T-helper 1 cell treated with Interleukin-12 subunit alpha and Interleukin-12 subunit beta and Interleukin-4 antibody, amounts not matched to agents 30 μg/mL and 1 μg/mL, for 36 hours (primary cell): ENCODE results near the gene FANCD2.
A peak's percentile ranks its signal among the peaks of the same experiment; 100 is the strongest.
"Not testable (repeated sequence)": the region's sequence is repeated elsewhere in the genome, so short reads cannot be mapped to it uniquely, and the experiment has no call there.

ENCODE experiments used
- H3K27ac Mint-ChIP-seq: one replicate; pipeline ENCODE4 v1.8.0; 2021; ENCODE audit warnings: mild to moderate bottlenecking, mixed read lengths
- H3K27me3 Mint-ChIP-seq: one replicate; pipeline ENCODE4 v1.8.0; 2021; ENCODE audit warnings: low read depth, mixed read lengths
- H3K36me3 Mint-ChIP-seq: one replicate; pipeline ENCODE4 v1.8.0; 2021; ENCODE audit warnings: low read depth, mixed read lengths
- H3K4me1 Mint-ChIP-seq: one replicate; pipeline ENCODE4 v1.8.0; 2021; ENCODE audit warnings: low read depth, mixed read lengths
- H3K4me3 Mint-ChIP-seq: one replicate; pipeline ENCODE4 v1.8.0; 2021; ENCODE audit warnings: mild to moderate bottlenecking, moderate library complexity, mixed read lengths
- H3K9me3 Mint-ChIP-seq: one replicate; pipeline ENCODE4 v1.8.0; 2021; ENCODE audit warnings: mixed read lengths

FANCD2 gene

GRCh38 chr3:10115326-10116137, 89.3 kb downstream of the FANCD2 start, which contains the start of gene BRK1:
TSS of gene BRK1 (plus strand) at chr3:10115675. CDS start at chr3:10115702, 27 bp downstream.
- peak within 1 kb of the TSS; percentile 95 for H3K27ac Mint-ChIP-seq
- H3K4me1 Mint-ChIP-seq, result peaks cover 20% of the 10 kb centered on the region
- H3K27me3 Mint-ChIP-seq, result peaks cover 3% of the 10 kb centered on the region
- H3K4me3 Mint-ChIP-seq, result peak within 1 kb of the TSS; percentile 99
- no peaks in the 10 kb centered on the region for H3K9me3 Mint-ChIP-seq
- H3K36me3 Mint-ChIP-seq, result peaks cover 22% of the 10 kb centered on the region

- Mint-ChIP-seq H3K4me1 (peaks cover 26% of the 10 kb centered on the region), H3K4me3 (peak overlapping the region; percentile 99), H3K27me3 (peaks cover 3% of the 10 kb centered on the region), H3K27ac (peak overlapping the region; percentile 95), H3K9me3 (no peaks in the 10 kb centered on the region), H3K36me3 (peaks cover 27% of the 10 kb centered on the region)
Measured at GRCh38 chr3:10116138-10116460, 89.9 kb downstream of the FANCD2 start.

GRCh38 chr3:10116928-10117327, 90.7 kb downstream of the FANCD2 start:
- Mint-ChIP-seq H3K4me3 (peak overlapping the region; percentile 99), H3K27ac (no peak overlapping the region), H3K36me3 (peaks cover 30% of the 10 kb centered on the region), H3K4me1 (peaks cover 28% of the 10 kb centered on the region), H3K27me3 (peaks cover 3% of the 10 kb centered on the region), H3K9me3 (no peaks in the 10 kb centered on the region)

GRCh38 chr3:10119376-10119775, 93.1 kb downstream of the FANCD2 start:
- Mint-ChIP-seq H3K36me3 (peaks cover 39% of the 10 kb centered on the region), H3K27ac (no peak overlapping the region), H3K27me3 (peaks cover 3% of the 10 kb centered on the region), H3K4me3 (no peak overlapping the region), H3K4me1 (peaks cover 36% of the 10 kb centered on the region), H3K9me3 (no peaks in the 10 kb centered on the region)

GRCh38 chr3:10121064-10121463, 94.8 kb downstream of the FANCD2 start:
- H3K4me1 Mint-ChIP-seq, result peaks cover 37% of the 10 kb centered on the region
- peaks cover 42% of the 10 kb centered on the region for H3K36me3 Mint-ChIP-seq
- H3K9me3 Mint-ChIP-seq, result no peaks in the 10 kb centered on the region
- H3K4me3 Mint-ChIP-seq, result no peak overlapping the region
- H3K27me3 Mint-ChIP-seq, result no peaks in the 10 kb centered on the region
- no peak overlapping the region for H3K27ac Mint-ChIP-seq

- Mint-ChIP-seq H3K27ac (peak overlapping the region; percentile 10), H3K9me3 (no peaks in the 10 kb centered on the region), H3K27me3 (no peaks in the 10 kb centered on the region), H3K4me3 (no peak overlapping the region), H3K4me1 (peaks cover 28% of the 10 kb centered on the region), H3K36me3 (peaks cover 48% of the 10 kb centered on the region)
Measured at GRCh38 chr3:10122724-10123123, 96.5 kb downstream of the FANCD2 start.

- not testable (repeated sequence) for H3K27me3 Mint-ChIP-seq, H3K9me3 Mint-ChIP-seq, H3K4me1 Mint-ChIP-seq, H3K4me3 Mint-ChIP-seq, H3K36me3 Mint-ChIP-seq, H3K27ac Mint-ChIP-seq
Measured at GRCh38 chr3:10135872-10136271, 109.6 kb downstream of the FANCD2 start.

GRCh38 chr3:10136426-10137005, 110.3 kb downstream of the FANCD2 start:
- Mint-ChIP-seq H3K36me3 (no peaks in the 10 kb centered on the region), H3K27ac (no peak overlapping the region), H3K4me3 (no peak overlapping the region), H3K4me1 (peaks cover 7% of the 10 kb centered on the region), H3K27me3 (no peaks in the 10 kb centered on the region), H3K9me3 (no peaks in the 10 kb centered on the region)

GRCh38 chr3:10137178-10137577, 110.9 kb downstream of the FANCD2 start:
- Mint-ChIP-seq H3K9me3 (no peaks in the 10 kb centered on the region), H3K36me3 (no peaks in the 10 kb centered on the region)

GRCh38 chr3:10140996-10141546, 114.8 kb downstream of the FANCD2 start:
- Mint-ChIP-seq H3K9me3 (no peaks in the 10 kb centered on the region), H3K4me1 (peaks cover 15% of the 10 kb centered on the region), H3K27me3 (no peaks in the 10 kb centered on the region), H3K36me3 (peaks cover 17% of the 10 kb centered on the region), H3K4me3 (peak overlapping the region; percentile 91), H3K27ac (peak overlapping the region; percentile 85)

More at GRCh38 chr3:10137178-10137577, 110.9 kb downstream of the FANCD2 start:
- Mint-ChIP-seq H3K27me3 (no peaks in the 10 kb centered on the region), H3K4me3 (no peak overlapping the region), H3K27ac (no peak overlapping the region), H3K4me1 (peaks cover 7% of the 10 kb centered on the region)

- Mint-ChIP-seq H3K27ac (peak overlapping the region; percentile 85), H3K36me3 (peaks cover 22% of the 10 kb centered on the region), H3K27me3 (no peaks in the 10 kb centered on the region), H3K4me3 (peak overlapping the region; percentile 91), H3K9me3 (no peaks in the 10 kb centered on the region), H3K4me1 (peaks cover 21% of the 10 kb centered on the region)
Measured at GRCh38 chr3:10142707-10143560, 116.7 kb downstream of the FANCD2 start.

- H3K4me3 Mint-ChIP-seq, result peak overlapping the region; percentile 67
- H3K27ac Mint-ChIP-seq, result no peak overlapping the region
- H3K27me3 Mint-ChIP-seq, result no peaks in the 10 kb centered on the region
- peaks cover 29% of the 10 kb centered on the region for H3K4me1 Mint-ChIP-seq
- H3K36me3 Mint-ChIP-seq, result peaks cover 34% of the 10 kb centered on the region
- H3K9me3 Mint-ChIP-seq, result no peaks in the 10 kb centered on the region
Measured at GRCh38 chr3:10145685-10146084, 119.4 kb downstream of the FANCD2 start.

- no peaks in the 10 kb centered on the region for H3K27me3 Mint-ChIP-seq
- H3K4me3 Mint-ChIP-seq, result no peak overlapping the region
- no peaks in the 10 kb centered on the region for H3K9me3 Mint-ChIP-seq
- H3K4me1 Mint-ChIP-seq, result peaks cover 22% of the 10 kb centered on the region
- H3K27ac Mint-ChIP-seq, result no peak overlapping the region
- peaks cover 35% of the 10 kb centered on the region for H3K36me3 Mint-ChIP-seq
Measured at GRCh38 chr3:10149226-10149625, 123.0 kb downstream of the FANCD2 start.

GRCh38 chr3:10150987-10151386, 124.8 kb downstream of the FANCD2 start:
- H3K27me3 Mint-ChIP-seq, result no peaks in the 10 kb centered on the region
- H3K9me3 Mint-ChIP-seq, result no peaks in the 10 kb centered on the region
- no peak overlapping the region for H3K27ac Mint-ChIP-seq
- H3K36me3 Mint-ChIP-seq, result peaks cover 41% of the 10 kb centered on the region
- no peak overlapping the region for H3K4me3 Mint-ChIP-seq
- peaks cover 18% of the 10 kb centered on the region for H3K4me1 Mint-ChIP-seq
